GM19467 (cell line): ENCODE results near the gene RET.
A peak's percentile ranks its signal among the peaks of the same experiment; 100 is the strongest.

Experiments used
- ATAC-seq: cut with Tn5 transposase; IDR thresholded peaks from one replicate; pipeline ENCODE4 v1.9.1; 2021; ENCODE audit warnings: mild to moderate bottlenecking, moderate library complexity; ENCODE audit not compliant: unreplicated experiment

The RET gene

GRCh38 chr10:43118631-43119415 is 42.0 kb downstream of the RET start:
- ATAC-seq: no peak

GRCh38 chr10:43119416-43120115 is 42.7 kb downstream of the RET start:
- ATAC-seq: no peak

GRCh38 chr10:43120116-43120928 is 43.5 kb downstream of the RET start:
- ATAC-seq: no peak

- ATAC-seq: peak; percentile 80
These were observed 44.1 kb downstream of the RET start for GRCh38 chr10:43120929-43121314.

- no peak for ATAC-seq
These were observed 44.6 kb downstream of the RET start for GRCh38 chr10:43121444-43121843.

GRCh38 chr10:43122096-43122495 is 45.2 kb downstream of the RET start:
- no peak for ATAC-seq

- ATAC-seq: no peak
These were observed 46.0 kb downstream of the RET start for GRCh38 chr10:43122826-43123225.

GRCh38 chr10:43123361-43124093 is 46.7 kb downstream of the RET start:
- no peak for ATAC-seq

GRCh38 chr10:43124094-43124521 is 47.2 kb downstream of the RET start:
- no peak for ATAC-seq

- ATAC-seq: no peak
These were observed 47.9 kb downstream of the RET start for GRCh38 chr10:43124574-43125273.

GRCh38 chr10:43125274-43125845 is 48.5 kb downstream of the RET start:
- no peak for ATAC-seq

GRCh38 chr10:43125881-43126731 is 49.2 kb downstream of the RET start:
- ATAC-seq: no peak

GRCh38 chr10:43126759-43127424 is 50.0 kb downstream of the RET start:
- ATAC-seq: peak; percentile 35

GRCh38 chr10:43127442-43127841 is 50.6 kb downstream of the RET start:
- ATAC-seq: no peak

GRCh38 chr10:43128331-43128730 is 51.5 kb downstream of the RET start:
- no peak for ATAC-seq

GRCh38 chr10:43128958-43129706 is 52.3 kb downstream of the RET start:
- ATAC-seq: no peak

GRCh38 chr10:43130770-43131171 is 53.9 kb downstream of the RET start:
- ATAC-seq: no peak

GRCh38 chr10:43131256-43131655 is 54.4 kb downstream of the RET start:
- no peak for ATAC-seq
